NCI-H1105 (cell line): Measurements from ENCODE around the gene FRMD1.

Source experiments
- DNase-seq: peaks from one replicate; lab custom pipeline; 2025; lab: John Stamatoyannopoulos, UW

Gene FRMD1

GRCh38 chr6:168054765-168055560, 24.0 kb downstream of the FRMD1 start:
- no peak for DNase-seq

- DNase-seq = no peak
Observed at GRCh38 chr6:168053957-168054471, 25.0 kb downstream of the FRMD1 start.

- DNase-seq = no peak
Observed at GRCh38 chr6:168053086-168053956, 25.7 kb downstream of the FRMD1 start.

- DNase-seq = no peak
Observed at GRCh38 chr6:168052291-168052891, 26.6 kb downstream of the FRMD1 start.

- no peak for DNase-seq
Observed at GRCh38 chr6:168051648-168052047, 27.4 kb downstream of the FRMD1 start.

GRCh38 chr6:168050881-168051586, 28.0 kb downstream of the FRMD1 start:
- no peak for DNase-seq

GRCh38 chr6:168050225-168050880, 28.7 kb downstream of the FRMD1 start:
- DNase-seq = no peak

- no peak for DNase-seq
Observed at GRCh38 chr6:168049706-168050224, 29.2 kb downstream of the FRMD1 start.

- no peak for DNase-seq
Observed at GRCh38 chr6:168049277-168049676, 29.7 kb downstream of the FRMD1 start.

GRCh38 chr6:168048724-168049025, 30.3 kb downstream of the FRMD1 start:
- DNase-seq = no peak

GRCh38 chr6:168047841-168048723, 30.9 kb downstream of the FRMD1 start:
- no peak for DNase-seq

GRCh38 chr6:168046696-168047095, 32.3 kb downstream of the FRMD1 start:
- no peak for DNase-seq

GRCh38 chr6:168045706-168046620, 33.0 kb downstream of the FRMD1 start:
- DNase-seq = no peak

GRCh38 chr6:168045141-168045691, 33.8 kb downstream of the FRMD1 start:
- DNase-seq = no peak

- no peak for DNase-seq
Observed at GRCh38 chr6:168044521-168045130, 34.4 kb downstream of the FRMD1 start.

- no peak for DNase-seq
Observed at GRCh38 chr6:168043848-168044415, 35.1 kb downstream of the FRMD1 start.

GRCh38 chr6:168043193-168043847, 35.7 kb downstream of the FRMD1 start:
- DNase-seq = no peak
